Measurements from ENCODE around the gene INPP5A. TPM values are rescaled to one million over a fixed set of nuclear protein-coding genes. Genes with fewer than 3 reads are reported as not detected.

Gene INPP5A
- total and polyA plus RNA-seq, 2 of the 13 experiments (the other 11 are each of a cell fraction or from before 2014, with no cell fraction given): 17.5 to 37.9 TPM

- TF ChIP-seq ZBTB10 (CRISPR knock-in tag; IDR thresholded peaks at IDR 0.05; ENCODE audit: borderline replicate concordance) (0 out of 2 replicates have a peak, but pooled peaks have one; percentile 32), POLR2AphosphoS5 (IDR thresholded peaks at IDR 0.05; ENCODE audit: low read depth, low read length) (peak; percentile 24; the same call in 1 of the 2 replicates), ZSCAN31 (CRISPR knock-in tag; IDR thresholded peaks at IDR 0.05; ENCODE audit: low read depth) (peak; percentile 41; the same call in 1 of the 2 replicates), FOXK1 (CRISPR knock-in tag; IDR thresholded peaks at IDR 0.05; ENCODE audit: borderline replicate concordance, low read depth) (no peak), ZNF83 (CRISPR knock-in tag; IDR thresholded peaks at IDR 0.05; ENCODE audit: borderline replicate concordance) (no peak), KAT7 (CRISPR knock-in tag; IDR thresholded peaks at IDR 0.05; ENCODE audit: borderline replicate concordance) (peak; percentile 37; the same call in 1 of the 2 replicates), SMARCC2 (IDR thresholded peaks at IDR 0.05) (no peak), GABPB1 (CRISPR knock-in tag; IDR thresholded peaks at IDR 0.05) (peak; percentile 76; the same call in 1 of the 2 replicates), TBX2 (CRISPR knock-in tag; IDR thresholded peaks at IDR 0.05; ENCODE audit: borderline replicate concordance) (peak; percentile 84; the same call in 1 of the 2 replicates), ZNF343 (CRISPR knock-in tag; IDR thresholded peaks at IDR 0.05) (no peak), ZSCAN30 (CRISPR knock-in tag; IDR thresholded peaks at IDR 0.05) (no peak), ZNF138 (CRISPR knock-in tag; IDR thresholded peaks at IDR 0.05; ENCODE audit: low read depth) (0 out of 2 replicates have a peak, but pooled peaks have one; percentile 77), HMG20A (CRISPR knock-in tag; IDR thresholded peaks at IDR 0.05; ENCODE audit: borderline replicate concordance) (no peak), POGK (CRISPR knock-in tag; conservative IDR thresholded peaks at IDR 0.05) (no peak), TBX3 (IDR thresholded peaks at IDR 0.05; ENCODE audit: borderline replicate concordance) (no peak), ZKSCAN5 (CRISPR knock-in tag; IDR thresholded peaks at IDR 0.05) (no peak), YEATS4 (CRISPR knock-in tag; IDR thresholded peaks at IDR 0.05; ENCODE audit: borderline replicate concordance) (peak; percentile 55; the same call in 1 of the 2 replicates), ZBTB44 (CRISPR knock-in tag; IDR thresholded peaks at IDR 0.05) (no peak), SRSF9 (IDR thresholded peaks at IDR 0.05; ENCODE audit: borderline replicate concordance, insufficient read depth, low read depth, low read length, poor library complexity, severe bottlenecking) (no peak), ZNF430 (CRISPR knock-in tag; IDR thresholded peaks at IDR 0.05) (peak; percentile 86), NFYB (CRISPR knock-in tag; IDR thresholded peaks at IDR 0.05) (peak; percentile 68), HNRNPLL (IDR thresholded peaks at IDR 0.05; ENCODE audit: low read depth, low read length, poor library complexity, severe bottlenecking) (peak; percentile 72), ZNF782 (CRISPR knock-in tag; IDR thresholded peaks at IDR 0.05; ENCODE audit: borderline replicate concordance) (no peak), JARID2 (CRISPR knock-in tag; IDR thresholded peaks at IDR 0.05; ENCODE audit: insufficient replicate concordance) (no peak)
Measured at GRCh38 chr10:132536877-132537683, 507 bp upstream of the INPP5A start (continued).

All from HepG2 (cell line).